Epithelial cell of esophagus (primary cell): ENCODE measurements around the gene OSBPL2.

Experiments used
- DNase-seq: peaks from one replicate; pipeline ENCODE4 v3.0.0; 2010; ENCODE audit warnings: low read depth
- H3K4me3 ChIP-seq: 2 replicates; pipeline ENCODE4 v1.5.1; 2011; ENCODE audit warnings: mild to moderate bottlenecking, low read length, control low read depth
- CTCF ChIP-seq: IDR thresholded peaks from 2 replicates; pipeline ENCODE4 v1.5.1; 2011; ENCODE audit warnings: low read depth, mild to moderate bottlenecking, low read length, control low read depth, inconsistent platforms; ENCODE audit not compliant: insufficient read depth; ENCODE audit errors: missing control alignments

OSBPL2 gene

GRCh38 chr20:62201173-62202082 lies 36.9 kb upstream of the OSBPL2 start:
- DNase-seq, result no peak
- no peak for TF ChIP-seq CTCF

GRCh38 chr20:62202083-62202395 lies 36.3 kb upstream of the OSBPL2 start:
- TF ChIP-seq CTCF, result no peak
- no peak for DNase-seq
- H3K4me3 ChIP-seq, result no peak overlapping the region

More at GRCh38 chr20:62201173-62202082, 36.9 kb upstream of the OSBPL2 start:
- no peak overlapping the region for H3K4me3 ChIP-seq

GRCh38 chr20:62202676-62203377 lies 35.5 kb upstream of the OSBPL2 start:
- TF ChIP-seq CTCF, result no peak
- DNase-seq, result no peak
- no peak overlapping the region for H3K4me3 ChIP-seq

DNA sequence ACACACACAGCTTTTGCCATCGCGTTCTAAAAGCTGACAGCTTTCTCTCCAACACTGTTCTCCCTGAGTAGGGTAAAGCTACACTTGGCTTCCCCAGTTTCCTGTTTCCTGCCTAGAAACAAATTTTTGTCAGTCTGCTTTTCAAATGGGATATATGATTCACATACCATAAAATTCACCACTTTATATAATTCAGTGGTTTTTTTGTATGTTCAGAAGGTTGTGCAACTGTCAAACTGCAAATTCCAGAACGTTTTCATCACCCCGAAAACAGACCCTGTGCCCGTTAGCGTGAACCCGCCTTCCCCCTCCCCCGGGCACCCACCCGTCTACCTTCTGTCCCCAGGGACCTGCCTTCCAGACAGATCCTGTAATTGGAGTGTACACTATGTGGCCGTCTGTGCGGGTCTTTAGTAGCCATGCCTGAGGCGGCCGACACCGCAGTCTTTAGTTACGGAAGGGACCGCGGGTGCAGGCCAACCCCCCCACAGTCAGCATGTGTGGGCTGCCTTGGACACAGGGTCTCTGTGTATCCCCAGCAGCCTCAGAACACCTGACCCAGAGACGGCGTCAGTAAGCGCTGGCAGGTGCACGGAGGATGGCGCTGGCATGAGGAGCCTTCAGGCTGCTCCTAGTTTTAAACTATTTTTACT lies 34.8 kb upstream of the OSBPL2 start:
- no peak for TF ChIP-seq CTCF
- H3K4me3 ChIP-seq, result no peak overlapping the region
- DNase-seq, result no peak

- H3K4me3 ChIP-seq, result no peak overlapping the region
- no peak for DNase-seq
- TF ChIP-seq CTCF, result no peak
Observed at GRCh38 chr20:62205618-62206387, 32.5 kb upstream of the OSBPL2 start.

- DNase-seq, result no peak
- no peak for TF ChIP-seq CTCF
- no peak overlapping the region for H3K4me3 ChIP-seq
Observed at GRCh38 chr20:62206388-62206775, 31.9 kb upstream of the OSBPL2 start.
